GM21825 (cell line): ENCODE data around the gene IP6K3.

Source experiments
- ATAC-seq: cut with Tn5 transposase; IDR thresholded peaks from one replicate; pipeline ENCODE4 v1.9.1; 2021; ENCODE audit warnings: mild to moderate bottlenecking, moderate library complexity; ENCODE audit not compliant: unreplicated experiment

Gene IP6K3

GRCh38 chr6:33725891-33726673 lies 20.6 kb downstream of the IP6K3 start:
- no peak for ATAC-seq

GRCh38 chr6:33725222-33725621 lies 21.5 kb downstream of the IP6K3 start:
- no peak for ATAC-seq

- ATAC-seq, result no peak
Measured at GRCh38 chr6:33724102-33725023, 22.3 kb downstream of the IP6K3 start.

- no peak for ATAC-seq
Measured at GRCh38 chr6:33723371-33724085, 23.2 kb downstream of the IP6K3 start.

- no peak for ATAC-seq
Measured at GRCh38 chr6:33722103-33722623, 24.5 kb downstream of the IP6K3 start.

GRCh38 chr6:33721508-33721907 lies 25.2 kb downstream of the IP6K3 start:
- ATAC-seq, result no peak

DNA sequence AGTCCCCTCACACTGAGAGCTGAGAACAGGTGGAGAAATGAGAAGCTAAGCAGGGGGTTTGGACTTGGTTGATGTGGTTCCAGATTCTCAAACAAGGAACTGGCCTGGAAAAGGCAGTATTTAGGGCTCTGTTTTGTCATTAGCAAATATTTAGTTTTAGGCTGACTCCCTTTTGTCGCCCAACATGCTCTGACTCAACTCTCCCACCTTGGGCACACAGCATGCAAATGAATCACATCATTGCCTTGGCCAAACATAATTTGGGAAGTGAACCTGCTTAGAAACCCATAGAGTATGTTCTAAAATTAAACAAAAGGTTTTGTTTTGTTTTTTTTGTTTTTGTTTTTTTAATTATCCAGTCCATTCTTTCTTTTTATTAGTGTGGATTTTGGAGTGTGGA lies 25.7 kb downstream of the IP6K3 start:
- no peak for ATAC-seq

- no peak for ATAC-seq
Measured at GRCh38 chr6:33719326-33719987, 27.2 kb downstream of the IP6K3 start.

DNA sequence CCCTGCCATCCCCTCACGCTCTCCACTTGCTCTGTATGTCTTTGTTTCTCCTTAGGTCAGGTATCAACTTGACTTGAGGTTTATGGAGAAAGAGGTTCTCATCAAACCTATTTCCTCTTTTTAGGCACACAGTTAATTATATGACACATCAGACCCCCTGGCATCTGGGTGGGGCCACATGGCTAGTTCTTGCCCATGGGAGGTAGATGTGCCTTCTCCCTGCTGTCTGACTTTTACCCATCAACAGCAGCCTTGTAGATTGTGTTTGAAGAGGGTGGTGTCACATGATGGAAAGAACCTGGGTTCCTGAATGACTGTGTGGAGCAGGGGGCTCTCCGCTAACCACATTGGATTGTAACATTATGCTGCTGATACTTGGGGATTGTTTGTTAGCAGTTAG lies 28.0 kb downstream of the IP6K3 start:
- no peak for ATAC-seq

GRCh38 chr6:33717934-33718455 lies 28.7 kb downstream of the IP6K3 start:
- ATAC-seq, result no peak

DNA sequence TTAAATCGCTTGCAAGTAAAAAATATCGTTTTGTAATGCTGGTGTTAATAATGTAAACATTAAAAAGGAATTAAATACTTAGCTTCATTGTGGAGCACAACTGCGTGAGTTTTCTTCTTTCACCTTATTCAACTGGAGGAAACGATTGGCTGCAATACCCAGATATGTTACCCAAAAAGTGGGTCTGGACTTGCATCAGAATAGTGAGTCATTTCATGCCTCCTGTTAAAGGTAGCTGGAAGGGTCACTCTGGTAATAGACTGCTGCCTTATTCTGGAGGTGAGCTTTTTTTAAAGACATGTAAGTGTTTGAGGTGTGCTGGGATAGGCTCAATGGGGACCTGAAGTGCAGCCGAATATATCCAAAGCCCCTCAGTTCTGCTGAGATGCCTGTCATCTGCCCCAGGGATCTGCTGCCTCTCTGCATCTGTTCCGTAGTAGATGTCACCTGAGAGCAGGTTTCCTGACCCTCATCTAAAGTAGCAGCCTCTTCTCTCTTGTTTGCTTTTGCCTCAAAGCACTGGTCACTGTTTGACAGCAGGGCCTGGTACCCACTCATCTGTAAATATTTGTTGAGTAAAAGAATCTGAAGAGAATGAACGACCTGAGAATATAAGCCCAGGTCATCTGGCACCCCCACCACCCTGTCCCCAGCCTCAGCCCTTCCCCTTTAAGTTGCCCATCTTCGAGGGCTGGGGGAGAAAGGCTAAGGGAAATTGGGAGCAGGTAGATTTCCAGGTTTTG lies 29.6 kb downstream of the IP6K3 start:
- no peak for ATAC-seq

GRCh38 chr6:33716379-33716778 lies 30.3 kb downstream of the IP6K3 start:
- ATAC-seq, result no peak

DNA sequence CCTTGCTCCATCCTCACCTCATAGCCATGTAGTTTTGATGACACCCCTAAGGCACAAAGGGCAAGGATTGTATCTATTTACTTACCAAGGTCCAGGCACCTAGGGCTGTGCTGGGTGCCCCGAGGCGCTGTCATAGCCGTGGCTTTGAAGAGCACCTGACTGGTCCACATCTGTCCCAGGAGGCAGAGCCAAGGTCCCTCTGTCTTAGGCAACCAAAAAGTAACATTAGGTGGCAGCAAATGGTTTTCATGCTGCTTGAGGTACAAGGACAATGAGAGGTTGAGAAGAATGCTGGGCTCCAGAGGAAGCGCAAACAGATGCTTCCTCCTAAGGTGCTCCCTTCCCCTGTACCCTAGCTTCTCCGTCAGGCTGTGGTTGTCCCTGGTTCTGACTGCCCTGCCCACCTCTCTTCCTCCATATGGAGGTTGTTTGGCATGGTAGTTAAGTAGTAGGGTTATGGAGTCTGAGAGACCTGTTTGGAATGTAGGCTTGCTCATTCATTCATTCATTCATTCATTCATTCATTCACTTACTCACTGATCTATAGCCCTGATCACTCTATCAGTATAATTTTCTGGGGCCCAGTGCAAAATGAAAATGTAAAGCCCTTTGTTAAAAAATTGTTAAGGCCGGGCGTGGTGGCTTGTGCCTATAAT lies 32.2 kb downstream of the IP6K3 start:
- ATAC-seq, result no peak

- ATAC-seq, result no peak
Measured at GRCh38 chr6:33713786-33714185, 32.9 kb downstream of the IP6K3 start.

DNA sequence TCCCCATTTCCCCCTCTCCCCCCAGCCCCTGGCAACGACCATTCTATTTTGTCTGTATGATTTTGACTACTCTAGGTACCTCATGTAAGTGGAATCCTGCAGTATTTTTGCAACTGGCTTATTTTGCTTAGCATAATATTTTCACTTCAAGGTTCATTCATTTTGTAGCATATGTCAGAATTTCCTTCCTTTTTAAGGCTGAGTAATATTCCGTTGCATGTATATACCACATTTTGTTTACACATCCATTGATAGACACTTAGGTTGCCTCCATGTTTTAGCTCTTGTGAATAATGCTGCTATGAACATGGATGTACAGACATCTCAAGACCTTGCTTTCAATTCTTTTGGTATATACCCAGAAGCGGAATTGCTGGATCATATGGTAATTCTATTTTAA lies 33.8 kb downstream of the IP6K3 start:
- ATAC-seq, result no peak

GRCh38 chr6:33711140-33712129 lies 35.3 kb downstream of the IP6K3 start, which contains the start of gene UQCC2:
Gene UQCC2, minus strand, starts transcription at chr6:33711700. Its CDS starts 14 bp downstream, at chr6:33711686.
- peak; percentile 74 for ATAC-seq

- no peak for ATAC-seq
Measured at GRCh38 chr6:33710296-33711121, 36.2 kb downstream of the IP6K3 start.
